ENCODE results near the gene TREM1. TPM values are rescaled to one million over a fixed set of nuclear protein-coding genes. Genes with fewer than 3 reads are reported as not detected.

TREM1 gene
- total RNA-seq, 1 experiment from 2014 or later, result not detected

DNA sequence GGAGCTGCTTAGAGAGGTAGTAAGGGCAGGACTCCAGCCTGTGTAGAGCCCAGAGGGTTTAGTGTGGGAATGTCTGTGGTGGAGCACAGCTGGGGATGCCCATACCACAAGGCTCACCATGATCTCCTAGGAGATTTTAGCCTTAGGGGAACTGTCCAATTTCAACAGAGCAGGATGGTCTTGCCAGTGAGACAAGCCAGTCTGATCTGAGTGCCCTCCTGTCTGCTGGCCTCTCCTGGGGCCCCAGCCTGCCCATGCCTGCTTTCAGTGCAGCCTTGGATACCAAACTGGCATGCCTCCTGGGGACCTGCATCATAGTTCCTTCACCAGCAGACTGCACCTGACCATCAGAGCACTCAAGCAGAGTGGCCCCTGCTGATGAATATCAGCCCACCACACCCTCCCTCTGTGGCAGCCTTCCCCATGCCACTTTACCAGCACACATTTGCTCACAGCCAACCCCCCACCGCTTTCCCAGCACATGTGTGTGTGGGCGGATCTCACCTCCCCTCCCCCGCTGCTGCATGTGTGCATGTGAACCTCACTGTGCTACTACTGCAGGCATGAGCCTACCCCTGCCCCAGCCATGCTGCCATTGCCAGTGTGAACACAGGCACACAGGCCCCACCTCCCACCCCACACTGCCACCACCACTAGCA, 7.9 kb upstream of the TREM1 start:
- no TSS peak for BruUV-seq (replicated peaks)
- Histone ChIP-seq H3K9me3 (peaks cover 7% of the 10 kb centered on the region), H3K4me1 (no peaks in the 10 kb centered on the region), H3K36me3 (ENCODE audit: control insufficient read depth, insufficient read depth, low read length) (no peaks in the 10 kb centered on the region), H3K4me3 (ENCODE audit: low read depth, low read length) (no peak overlapping the region), H3K27me3 (replicated peaks; ENCODE audit: control insufficient read depth, insufficient read depth, low read length) (0 out of 2 replicates have a peak, but pooled peaks cover 1% of the 10 kb centered on the region)
- Mint-ChIP-seq H3K4me3 (ENCODE audit: unreplicated experiment) (no peak overlapping the region), H3K27me3 (ENCODE audit: insufficient read depth, unreplicated experiment) (peaks cover 14% of the 10 kb centered on the region), H3K9me3 (ENCODE audit: unreplicated experiment) (peaks cover 40% of the 10 kb centered on the region), H3K36me3 (ENCODE audit: insufficient read depth, unreplicated experiment) (no peaks in the 10 kb centered on the region), H3K27ac (ENCODE audit: unreplicated experiment) (no peak overlapping the region), H3K4me1 (ENCODE audit: low read depth, unreplicated experiment) (no peaks in the 10 kb centered on the region)
- CTCF ChIA-PET, result no interaction called here
- no peak for DNase-seq
- TF ChIP-seq, protein P1, sequence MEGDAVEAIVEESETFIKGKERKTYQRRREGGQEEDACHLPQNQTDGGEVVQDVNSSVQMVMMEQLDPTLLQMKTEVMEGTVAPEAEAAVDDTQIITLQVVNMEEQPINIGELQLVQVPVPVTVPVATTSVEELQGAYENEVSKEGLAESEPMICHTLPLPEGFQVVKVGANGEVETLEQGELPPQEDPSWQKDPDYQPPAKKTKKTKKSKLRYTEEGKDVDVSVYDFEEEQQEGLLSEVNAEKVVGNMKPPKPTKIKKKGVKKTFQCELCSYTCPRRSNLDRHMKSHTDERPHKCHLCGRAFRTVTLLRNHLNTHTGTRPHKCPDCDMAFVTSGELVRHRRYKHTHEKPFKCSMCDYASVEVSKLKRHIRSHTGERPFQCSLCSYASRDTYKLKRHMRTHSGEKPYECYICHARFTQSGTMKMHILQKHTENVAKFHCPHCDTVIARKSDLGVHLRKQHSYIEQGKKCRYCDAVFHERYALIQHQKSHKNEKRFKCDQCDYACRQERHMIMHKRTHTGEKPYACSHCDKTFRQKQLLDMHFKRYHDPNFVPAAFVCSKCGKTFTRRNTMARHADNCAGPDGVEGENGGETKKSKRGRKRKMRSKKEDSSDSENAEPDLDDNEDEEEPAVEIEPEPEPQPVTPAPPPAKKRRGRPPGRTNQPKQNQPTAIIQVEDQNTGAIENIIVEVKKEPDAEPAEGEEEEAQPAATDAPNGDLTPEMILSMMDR (IDR thresholded peaks at IDR 0.05; ENCODE audit: insufficient read depth in 1 of 2, low read depth in 1 of 2, low read length in 1 of 2, severe bottlenecking in 1 of 2, unreplicated experiment in 1 of 2), result no peak
- POLR2A ChIA-PET, result no interaction called here
- intact Hi-C loops (cut with micrococcal nuclease; ENCODE audit: unreplicated experiment), result no loop called here

DNA sequence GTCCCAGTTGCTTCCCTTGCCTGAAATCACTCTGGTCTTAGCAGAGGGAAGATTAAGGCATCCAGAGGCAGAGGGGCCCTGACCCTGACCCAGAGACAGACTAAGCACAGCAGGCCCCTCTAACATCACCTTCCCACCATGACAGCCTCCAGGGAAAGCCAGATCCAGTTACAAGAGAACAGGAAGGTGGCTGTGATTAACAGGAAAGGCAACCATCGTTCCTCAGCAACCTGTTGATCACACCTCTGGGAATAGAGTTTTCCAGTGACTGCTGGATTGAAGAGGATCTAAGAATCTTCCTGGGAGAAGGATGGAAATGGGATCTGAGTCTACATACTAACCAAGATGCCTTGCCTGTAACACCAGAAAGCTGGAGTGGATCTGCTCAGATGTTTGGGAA, 5.2 kb upstream of the TREM1 start:
- intact Hi-C loops (cut with micrococcal nuclease; ENCODE audit: unreplicated experiment), result no loop called here
- Histone ChIP-seq H3K36me3 (ENCODE audit: control insufficient read depth, insufficient read depth, low read length) (no peaks in the 10 kb centered on the region), H3K4me1 (no peaks in the 10 kb centered on the region), H3K9me3 (peaks cover 4% of the 10 kb centered on the region), H3K4me3 (ENCODE audit: low read depth, low read length) (no peak overlapping the region), H3K27me3 (replicated peaks; ENCODE audit: control insufficient read depth, insufficient read depth, low read length) (peaks cover 1% of the 10 kb centered on the region; the same call in 1 of the 2 replicates)
- DNase-seq, result no peak
- POLR2A ChIA-PET, result no interaction called here
- no peaks in the 10 kb centered on the region for H3K36me3 Mint-ChIP-seq (ENCODE audit: insufficient read depth, unreplicated experiment)
- peaks cover 15% of the 10 kb centered on the region for H3K27me3 Mint-ChIP-seq (ENCODE audit: insufficient read depth, unreplicated experiment)
- H3K27ac Mint-ChIP-seq (ENCODE audit: unreplicated experiment), result no peak overlapping the region
- BruUV-seq (replicated peaks), result no TSS peak
- no peak overlapping the region for H3K4me3 Mint-ChIP-seq (ENCODE audit: unreplicated experiment)
- CTCF ChIA-PET, result no interaction called here
- peaks cover 15% of the 10 kb centered on the region for H3K9me3 Mint-ChIP-seq (ENCODE audit: unreplicated experiment)
- TF ChIP-seq, protein P1 (IDR thresholded peaks at IDR 0.05; ENCODE audit: insufficient read depth in 1 of 2, low read depth in 1 of 2, low read length in 1 of 2, severe bottlenecking in 1 of 2, unreplicated experiment in 1 of 2), result no peak
- no peaks in the 10 kb centered on the region for H3K4me1 Mint-ChIP-seq (ENCODE audit: low read depth, unreplicated experiment)

- no peaks in the 10 kb centered on the region for H3K36me3 Mint-ChIP-seq (ENCODE audit: insufficient read depth, unreplicated experiment)
- POLR2A ChIA-PET, result no interaction called here
- no peak overlapping the region for H3K4me3 Mint-ChIP-seq (ENCODE audit: unreplicated experiment)
- no peaks in the 10 kb centered on the region for H3K9me3 ChIP-seq
- intact Hi-C loops (cut with micrococcal nuclease; ENCODE audit: unreplicated experiment), result no loop called here
- BruUV-seq (replicated peaks), result no TSS peak
- no peaks in the 10 kb centered on the region for H3K4me1 ChIP-seq
- TF ChIP-seq, protein P1 (IDR thresholded peaks at IDR 0.05; ENCODE audit: insufficient read depth in 1 of 2, low read depth in 1 of 2, low read length in 1 of 2, severe bottlenecking in 1 of 2, unreplicated experiment in 1 of 2), result no peak
- DNase-seq, result no peak
- H3K27ac Mint-ChIP-seq (ENCODE audit: unreplicated experiment), result no peak overlapping the region
- peaks cover 15% of the 10 kb centered on the region for H3K27me3 Mint-ChIP-seq (ENCODE audit: insufficient read depth, unreplicated experiment)
- no peaks in the 10 kb centered on the region for H3K4me1 Mint-ChIP-seq (ENCODE audit: low read depth, unreplicated experiment)
- CTCF ChIA-PET, result no interaction called here
- no peaks in the 10 kb centered on the region for H3K9me3 Mint-ChIP-seq (ENCODE audit: unreplicated experiment)
- no peak overlapping the region for H3K4me3 ChIP-seq (ENCODE audit: low read depth, low read length)
- no peaks in the 10 kb centered on the region for H3K36me3 ChIP-seq (ENCODE audit: control insufficient read depth, insufficient read depth, low read length)
- peaks cover 1% of the 10 kb centered on the region; the same call in 1 of the 2 replicates for H3K27me3 ChIP-seq (replicated peaks; ENCODE audit: control insufficient read depth, insufficient read depth, low read length)
Measured at GRCh38 chr6:41289815-41290214, 3.3 kb upstream of the TREM1 start.

All from Caco-2 (cell line).